Purkinje cell (primary cell): Measurements from ENCODE around the gene SORCS3. TPM values are rescaled to one million over a fixed set of nuclear protein-coding genes. Genes with fewer than 3 reads are reported as not detected.

Source experiments
- polyA plus RNA-seq: library from polyadenylated mRNA; unstranded; fragments of >200 nt; fragmentation: Nextera tagmentation; gene quantifications from 2 replicates; pipeline ENCODE4 v1.2.1, GENCODE V29; 2014

SORCS3 gene
- polyA plus RNA-seq: 0.69 and 5.0 TPM in 2 replicates

DNA sequence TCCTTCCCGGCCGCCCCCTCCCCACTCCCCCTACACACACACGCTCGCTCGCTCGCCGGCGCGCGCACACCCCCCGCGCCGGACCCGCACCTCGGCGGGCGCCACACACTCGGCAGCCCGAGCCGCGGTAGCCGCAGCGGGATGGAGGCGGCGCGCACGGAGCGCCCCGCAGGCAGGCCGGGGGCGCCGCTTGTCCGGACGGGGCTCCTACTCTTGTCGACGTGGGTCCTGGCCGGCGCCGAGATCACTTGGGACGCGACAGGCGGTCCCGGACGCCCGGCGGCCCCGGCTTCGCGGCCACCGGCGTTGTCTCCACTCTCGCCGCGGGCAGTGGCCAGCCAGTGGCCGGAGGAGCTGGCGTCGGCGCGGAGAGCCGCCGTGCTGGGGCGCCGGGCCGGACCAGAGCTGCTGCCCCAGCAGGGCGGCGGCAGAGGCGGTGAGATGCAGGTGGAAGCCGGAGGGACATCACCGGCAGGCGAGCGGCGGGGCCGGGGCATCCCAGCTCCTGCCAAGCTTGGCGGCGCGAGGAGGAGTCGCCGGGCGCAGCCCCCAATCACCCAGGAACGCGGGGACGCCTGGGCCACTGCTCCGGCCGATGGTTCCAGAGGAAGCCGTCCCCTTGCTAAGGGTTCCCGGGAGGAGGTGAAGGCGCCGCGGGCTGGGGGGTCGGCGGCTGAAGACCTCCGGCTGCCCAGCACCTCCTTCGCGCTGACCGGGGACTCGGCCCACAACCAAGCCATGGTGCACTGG, at the start of gene SORCS3:
Gene SORCS3 (plus strand): TSS at position 104 of the 750 bp plus-strand sequence.

